Ovary (tissue), 3 donors: ENCODE measurements around the gene ROBO2.

Experiments used
- CTCF ChIP-seq, 3 donors: fragments of 450-650 bp in 2 of 3; fragments of 200-600 bp in 1 of 3; IDR thresholded peaks; one replicate each; pipeline versions ENCODE4 v1.5.1 to v1.8.0; 2016 to 2022; ENCODE audit warnings: antibody characterized with exemption in 3 of 3, mild to moderate bottlenecking in 1 of 3
- EP300 ChIP-seq: sonication (generic); formaldehyde crosslinking; IDR thresholded peaks from one replicate; pipeline ENCODE4 v1.6.1; 2017; ENCODE audit warnings: antibody characterized with exemption
- donor health status: DM: no; HTN: no; CAD: no.

DNA sequence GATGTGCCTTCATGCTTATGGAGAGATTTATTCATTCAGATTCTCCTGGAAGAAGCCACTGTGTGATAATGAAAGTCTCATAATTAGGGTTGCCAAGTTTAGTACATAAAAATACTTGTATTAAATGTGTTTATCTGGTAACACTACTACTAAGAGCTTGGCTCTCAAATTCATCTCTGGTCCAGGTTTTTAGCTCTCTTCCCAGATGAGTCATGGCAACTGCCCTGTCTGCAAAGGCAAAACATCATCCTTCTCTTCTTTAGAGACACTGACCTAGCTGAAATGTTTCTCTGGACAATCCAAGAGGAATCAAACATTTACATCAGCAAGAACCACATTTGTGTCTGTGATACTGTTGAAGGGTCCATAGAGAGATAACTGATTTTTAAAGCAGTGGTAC lies 269.6 kb downstream of the ROBO2 start:
- TF ChIP-seq CTCF (IDR thresholded peaks at IDR 0.05) (no peak), EP300 (no peak)
